NAMALWA (cell line): ENCODE data around the gene KCNMA1.
"Not testable (repeated sequence)": the region's sequence is repeated elsewhere in the genome, so short reads cannot be mapped to it uniquely, and the experiment has no call there.

Experiments used
- DNase-seq: peaks from one replicate; pipeline ENCODE4 v3.0.0-alpha.2; 2015; ENCODE audit warnings: low spot score

KCNMA1 gene

GRCh38 chr10:77582710-77583115, 54.9 kb downstream of the KCNMA1 start:
- DNase-seq, result no peak

- no peak for DNase-seq
Measured at GRCh38 chr10:77581738-77582137, 55.9 kb downstream of the KCNMA1 start.

- no peak for DNase-seq
Measured at GRCh38 chr10:77580482-77580881, 57.1 kb downstream of the KCNMA1 start.

GRCh38 chr10:77578583-77579227, 58.9 kb downstream of the KCNMA1 start:
- no peak for DNase-seq

GRCh38 chr10:77577666-77578229, 59.9 kb downstream of the KCNMA1 start:
- no peak for DNase-seq

- DNase-seq, result no peak
Measured at GRCh38 chr10:77576444-77577032, 61.1 kb downstream of the KCNMA1 start.

- DNase-seq, result no peak
Measured at GRCh38 chr10:77576007-77576367, 61.6 kb downstream of the KCNMA1 start.

GRCh38 chr10:77575271-77576006, 62.2 kb downstream of the KCNMA1 start:
- no peak for DNase-seq

GRCh38 chr10:77574438-77574837, 63.2 kb downstream of the KCNMA1 start:
- peak; percentile 6 for DNase-seq

- DNase-seq, result not testable (repeated sequence)
Measured at GRCh38 chr10:77572520-77572919, 65.1 kb downstream of the KCNMA1 start.

- no peak for DNase-seq
Measured at GRCh38 chr10:77571490-77571889, 66.1 kb downstream of the KCNMA1 start.

- no peak for DNase-seq
Measured at GRCh38 chr10:77566914-77567566, 70.6 kb downstream of the KCNMA1 start.

- no peak for DNase-seq
Measured at GRCh38 chr10:77566236-77566635, 71.4 kb downstream of the KCNMA1 start.

GRCh38 chr10:77565590-77566023, 72.0 kb downstream of the KCNMA1 start:
- peak; percentile 61 for DNase-seq

GRCh38 chr10:77564731-77565589, 72.6 kb downstream of the KCNMA1 start:
- peak; percentile 2 for DNase-seq

- DNase-seq, result peak; percentile 74
Measured at GRCh38 chr10:77563638-77564270, 73.9 kb downstream of the KCNMA1 start.

GRCh38 chr10:77562742-77563141, 74.9 kb downstream of the KCNMA1 start:
- peak; percentile 28 for DNase-seq

GRCh38 chr10:77561991-77562390, 75.6 kb downstream of the KCNMA1 start:
- peak; percentile 10 for DNase-seq

GRCh38 chr10:77560471-77560870, 77.1 kb downstream of the KCNMA1 start:
- no peak for DNase-seq

GRCh38 chr10:77560052-77560451, 77.6 kb downstream of the KCNMA1 start:
- no peak for DNase-seq
